Omental fat pad (tissue), 4 donors: ENCODE data around the gene GMDS. TPM values are rescaled to one million over a fixed set of nuclear protein-coding genes. Genes with fewer than 3 reads are reported as not detected.

Source experiments
- ATAC-seq: fragments of 150-250 bp; one replicate; pipeline ENCODE4 v1.9.1; 2016; ENCODE audit warnings: mild to moderate bottlenecking, moderate library complexity; ENCODE audit not compliant: low FRiP score
- DNase-seq: peaks from one replicate; pipeline ENCODE4 v3.0.0-alpha.2; 2019; ENCODE audit warnings: low spot score
- total RNA-seq, 4 donors: library from RNA; depleted of rRNA; stranded (reverse); fragments of >200 nt; gene quantifications; one replicate each; pipeline ENCODE4 v1.1.0, GENCODE V29; 2016
- TF ChIP-seq, protein P1 (sequence below), 3 donors: fragments of 450-650 bp; IDR thresholded peaks; one replicate each; pipeline ENCODE4 v1.5.1; 2016 to 2017; ENCODE audit warnings: antibody characterized with exemption in 3 of 3, mild to moderate bottlenecking in 3 of 3, moderate library complexity in 2 of 3

GMDS gene
- total RNA-seq, 4 donors from 2014 or later: 5.6 to 20.6 (median 10.7) TPM

DNA sequence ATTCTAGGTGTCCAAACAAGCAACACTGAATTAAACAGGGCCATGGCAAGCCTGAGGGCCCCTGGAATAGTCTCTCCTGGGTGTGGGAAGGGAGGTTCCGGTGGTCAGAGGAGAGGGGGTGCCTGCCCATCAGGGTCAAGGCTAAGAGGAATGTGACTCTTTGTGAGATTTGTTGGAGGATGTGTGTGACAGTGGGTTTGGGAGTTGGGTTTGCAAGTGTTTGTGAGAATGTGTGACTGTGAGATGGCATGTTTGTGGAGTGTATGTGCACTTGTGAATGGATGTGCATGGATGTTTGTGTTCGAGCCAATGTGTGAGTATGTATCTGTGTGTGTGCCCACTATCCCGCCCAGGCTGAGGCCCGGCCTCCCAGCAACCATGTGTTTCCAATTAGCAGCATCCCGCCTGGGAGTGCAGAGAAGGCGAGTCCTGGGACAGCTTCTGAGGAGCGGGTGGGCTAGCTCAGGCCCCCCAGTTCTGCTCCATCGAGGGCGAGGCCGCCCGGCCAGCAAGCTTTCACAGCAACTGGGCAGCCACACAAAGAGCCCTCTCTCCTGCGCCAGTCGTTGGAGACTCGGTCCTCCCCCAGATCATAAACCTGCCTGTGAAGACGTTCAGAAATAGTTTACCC lies 623.1 kb downstream of the GMDS start:
- DNase-seq (no peak), ATAC-seq (no peak)
- TF ChIP-seq, protein P1, sequence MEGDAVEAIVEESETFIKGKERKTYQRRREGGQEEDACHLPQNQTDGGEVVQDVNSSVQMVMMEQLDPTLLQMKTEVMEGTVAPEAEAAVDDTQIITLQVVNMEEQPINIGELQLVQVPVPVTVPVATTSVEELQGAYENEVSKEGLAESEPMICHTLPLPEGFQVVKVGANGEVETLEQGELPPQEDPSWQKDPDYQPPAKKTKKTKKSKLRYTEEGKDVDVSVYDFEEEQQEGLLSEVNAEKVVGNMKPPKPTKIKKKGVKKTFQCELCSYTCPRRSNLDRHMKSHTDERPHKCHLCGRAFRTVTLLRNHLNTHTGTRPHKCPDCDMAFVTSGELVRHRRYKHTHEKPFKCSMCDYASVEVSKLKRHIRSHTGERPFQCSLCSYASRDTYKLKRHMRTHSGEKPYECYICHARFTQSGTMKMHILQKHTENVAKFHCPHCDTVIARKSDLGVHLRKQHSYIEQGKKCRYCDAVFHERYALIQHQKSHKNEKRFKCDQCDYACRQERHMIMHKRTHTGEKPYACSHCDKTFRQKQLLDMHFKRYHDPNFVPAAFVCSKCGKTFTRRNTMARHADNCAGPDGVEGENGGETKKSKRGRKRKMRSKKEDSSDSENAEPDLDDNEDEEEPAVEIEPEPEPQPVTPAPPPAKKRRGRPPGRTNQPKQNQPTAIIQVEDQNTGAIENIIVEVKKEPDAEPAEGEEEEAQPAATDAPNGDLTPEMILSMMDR (IDR thresholded peaks at IDR 0.05): no peak

DNA sequence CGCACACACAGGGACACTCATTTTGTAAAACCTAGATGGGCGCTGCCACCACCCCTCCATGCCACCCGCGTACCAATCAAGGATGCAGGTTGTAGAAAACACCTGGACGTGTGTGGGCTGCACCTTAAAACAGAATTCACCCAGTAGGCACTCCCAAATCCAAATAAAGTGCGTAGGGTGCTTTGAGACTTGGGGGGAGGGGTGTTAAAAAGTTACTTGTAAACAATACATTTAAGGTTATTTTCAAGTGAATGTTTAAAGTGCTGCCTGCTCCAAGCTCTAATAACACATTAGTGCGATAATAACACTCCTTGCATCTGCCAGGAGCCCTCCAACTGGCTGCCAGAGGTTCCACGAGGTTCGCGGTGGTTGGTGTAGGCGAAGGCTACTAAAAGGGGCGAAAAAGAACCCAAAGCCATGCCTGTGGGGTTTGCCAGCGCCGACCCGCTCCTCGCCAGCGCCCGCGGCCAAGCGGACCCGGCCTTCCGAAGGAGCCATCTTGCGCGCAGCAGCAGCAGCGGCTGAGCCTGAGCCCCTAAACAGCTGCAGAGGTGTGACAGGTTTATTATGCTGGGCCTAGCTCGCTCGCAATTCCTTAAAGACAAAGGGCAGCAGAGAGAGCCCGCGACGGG lies 624.2 kb downstream of the GMDS start:
- DNase-seq (no peak), ATAC-seq (no peak)

GRCh38 chr6:1620504-1621069 lies 624.8 kb downstream of the GMDS start:
- DNase-seq: no peak
- no peak for ATAC-seq
- TF ChIP-seq, protein P1 (IDR thresholded peaks at IDR 0.05): no peak

More for the DNA sequence above, 624.2 kb downstream of the GMDS start:
- TF ChIP-seq, protein P1 (IDR thresholded peaks at IDR 0.05): no peak

GRCh38 chr6:1619673-1620503 lies 625.5 kb downstream of the GMDS start:
- DNase-seq (no peak), ATAC-seq (no peak)
- TF ChIP-seq, protein P1 (IDR thresholded peaks at IDR 0.05): no peak

- no peak for ATAC-seq
- DNase-seq: no peak
- TF ChIP-seq, protein P1 (IDR thresholded peaks at IDR 0.05): no peak
These were observed 626.2 kb downstream of the GMDS start for GRCh38 chr6:1619098-1619672.

DNA sequence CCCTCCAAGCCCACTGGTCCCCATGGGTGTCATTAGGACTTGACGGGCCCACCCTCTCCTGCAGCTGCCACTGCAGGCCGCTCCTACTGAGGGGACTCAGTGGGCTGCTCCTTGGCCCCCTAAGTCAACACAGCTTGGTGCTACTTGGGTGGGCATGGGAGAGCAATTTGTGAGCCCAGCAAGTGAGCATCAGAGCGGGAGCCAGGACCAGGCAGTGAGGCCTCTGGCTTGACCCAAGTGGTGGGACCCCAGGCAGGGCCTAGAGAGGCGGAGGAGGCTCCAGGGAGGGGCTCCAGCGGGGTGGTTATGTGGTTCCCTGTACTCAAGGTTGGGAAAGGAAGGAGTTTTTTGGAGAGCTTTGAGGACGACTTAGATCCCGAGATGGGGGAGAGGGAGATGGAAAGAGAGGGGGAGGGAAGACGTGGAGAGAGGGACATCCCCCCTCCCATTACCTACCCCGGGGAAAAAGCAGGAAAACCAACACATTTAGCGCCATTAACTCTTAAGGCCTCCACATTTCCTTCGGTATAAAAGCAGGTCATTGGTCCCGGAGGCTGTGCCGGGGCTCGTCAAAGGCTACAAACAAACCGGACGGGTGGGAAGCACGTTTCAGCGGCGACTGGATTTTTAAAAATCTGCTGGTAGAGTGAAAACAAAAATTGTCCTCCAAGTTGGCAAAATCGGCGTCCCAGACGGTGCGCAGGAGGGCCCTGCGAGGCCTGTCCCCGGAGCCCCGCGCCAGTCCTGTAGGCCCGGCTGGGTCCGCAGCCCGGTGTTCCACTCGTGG lies 626.9 kb downstream of the GMDS start:
- no peak for ATAC-seq

More for the DNA sequence above, 626.9 kb downstream of the GMDS start:
- DNase-seq: no peak
- TF ChIP-seq, protein P1 (IDR thresholded peaks at IDR 0.05): no peak
